Activated CD4-positive, CD25-positive, alpha-beta regulatory T cell treated with anti-CD3 and anti-CD28 coated beads, Interleukin-2, amount 50 U/mL, for 24 hours (primary cell): Measurements from ENCODE around the gene BEST2.

ENCODE experiments used
- ATAC-seq, 2 donors: fragments of 150-1000 bp; cut with Tn5 transposase; one replicate each; pipeline ENCODE4 v1.10.0; 2021; ENCODE audit warnings: mild to moderate bottlenecking in 1 of 2, moderate library complexity in 1 of 2

The BEST2 gene

DNA sequence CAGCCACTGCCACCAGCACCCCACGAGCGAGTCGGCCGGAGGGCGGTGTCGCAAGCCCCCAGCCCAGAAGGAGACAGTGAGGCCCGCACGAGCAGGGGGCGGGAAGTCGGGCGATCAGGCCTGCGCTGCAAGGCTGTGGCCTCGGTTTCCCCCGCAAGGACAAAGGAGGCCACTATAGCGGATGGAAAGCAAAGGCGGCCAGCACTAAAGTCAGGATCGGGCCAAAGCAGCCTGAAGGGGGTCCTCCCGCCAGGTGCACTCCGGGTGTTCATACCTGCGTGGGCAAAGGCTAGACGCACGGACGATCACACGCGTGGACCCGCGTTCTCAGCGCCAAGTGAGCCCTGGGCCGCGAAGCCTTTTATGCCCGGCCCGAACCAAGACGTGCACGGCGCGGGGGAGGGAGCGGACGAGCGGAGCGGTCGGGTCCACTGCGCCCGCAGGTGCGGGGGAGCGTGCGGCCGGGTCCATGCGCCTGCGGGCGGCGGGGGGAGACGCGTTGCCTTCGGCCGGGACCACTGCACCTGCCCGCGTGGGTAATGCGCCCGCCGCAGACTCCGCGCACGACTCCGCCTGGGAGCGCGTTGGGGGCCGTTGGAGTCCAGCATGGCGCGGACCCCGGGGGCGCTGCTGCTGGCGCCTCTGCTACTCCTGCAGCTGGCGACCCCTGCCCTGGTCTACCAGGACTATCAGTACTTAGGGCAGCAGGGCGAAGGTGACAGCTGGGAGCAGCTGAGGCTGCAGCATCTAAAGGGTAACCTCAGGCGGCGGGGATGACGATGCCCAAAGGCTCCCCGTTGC lies 50.1 kb downstream of the BEST2 start, which contains the start of the genes PRDX2 and THSD8:
PRDX2 (minus strand) TSS at position 335 of the 801 bp plus-strand sequence. CDS start 539 bp downstream, outside the sequence.
THSD8 (plus strand) TSS at position 604 of the 801 bp plus-strand sequence; CDS start at position 607, 3 bp downstream.
- peak; percentile 69 to 75 for ATAC-seq

DNA sequence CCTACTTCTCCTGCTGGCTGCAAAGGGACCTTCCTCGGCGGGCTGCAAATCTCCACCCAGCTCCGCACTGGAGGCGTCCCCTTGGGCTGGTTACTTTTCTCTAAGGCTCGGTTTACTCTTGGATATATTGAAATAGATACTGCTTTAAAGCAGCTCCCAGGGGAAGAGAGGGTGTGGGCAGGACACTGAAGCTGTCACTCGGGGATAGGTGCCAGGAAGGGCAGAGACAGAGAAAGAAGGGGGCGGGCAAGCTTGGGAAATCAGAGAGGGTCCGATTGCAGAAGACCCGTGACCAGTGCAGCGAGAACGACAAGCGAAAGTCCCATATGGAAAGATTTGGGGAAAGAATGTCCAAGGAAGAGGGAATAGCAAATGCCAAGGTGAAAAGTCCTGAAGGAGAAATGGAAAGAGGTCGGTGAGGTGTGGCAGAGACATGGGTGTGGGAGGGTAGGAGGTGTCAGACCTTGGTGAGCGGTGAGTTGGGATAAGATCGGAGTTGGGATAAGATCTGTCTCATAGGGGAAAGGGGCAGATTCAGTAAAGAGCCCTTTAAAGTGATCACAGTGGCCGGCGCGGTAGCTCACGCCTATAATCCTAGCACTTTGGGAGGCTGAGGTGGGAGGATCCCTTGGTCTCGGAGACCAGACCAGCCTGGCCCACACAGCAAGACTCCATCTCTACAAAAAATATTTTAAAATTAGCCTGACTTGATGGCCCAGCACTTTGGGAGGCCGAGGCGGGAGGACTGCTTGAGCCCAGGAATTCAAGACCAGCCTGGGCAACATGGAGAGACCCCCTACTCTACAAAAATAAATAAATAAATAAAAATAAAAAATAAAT lies 50.9 kb downstream of the BEST2 start:
- no peak for ATAC-seq

DNA sequence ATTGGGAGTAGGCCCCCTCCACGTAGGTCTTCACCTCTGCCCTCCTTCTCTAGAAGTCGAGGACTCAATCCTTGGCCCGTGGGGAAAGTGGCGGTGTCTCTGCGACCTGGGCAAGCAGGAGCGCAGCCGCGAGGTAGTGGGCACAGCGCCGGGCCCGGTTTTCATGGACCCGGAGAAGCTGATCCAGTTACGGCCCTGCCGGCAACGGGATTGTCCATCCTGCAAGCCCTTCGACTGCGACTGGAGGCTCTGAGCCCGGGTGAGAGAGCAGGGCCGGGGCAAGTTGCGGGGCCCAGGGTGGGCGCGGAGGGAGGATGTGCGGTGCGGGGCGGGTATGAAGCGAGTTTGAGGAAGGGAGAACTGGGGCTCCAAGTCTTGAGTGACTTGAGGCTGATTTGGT lies 52.5 kb downstream of the BEST2 start:
- ATAC-seq = no peak

DNA sequence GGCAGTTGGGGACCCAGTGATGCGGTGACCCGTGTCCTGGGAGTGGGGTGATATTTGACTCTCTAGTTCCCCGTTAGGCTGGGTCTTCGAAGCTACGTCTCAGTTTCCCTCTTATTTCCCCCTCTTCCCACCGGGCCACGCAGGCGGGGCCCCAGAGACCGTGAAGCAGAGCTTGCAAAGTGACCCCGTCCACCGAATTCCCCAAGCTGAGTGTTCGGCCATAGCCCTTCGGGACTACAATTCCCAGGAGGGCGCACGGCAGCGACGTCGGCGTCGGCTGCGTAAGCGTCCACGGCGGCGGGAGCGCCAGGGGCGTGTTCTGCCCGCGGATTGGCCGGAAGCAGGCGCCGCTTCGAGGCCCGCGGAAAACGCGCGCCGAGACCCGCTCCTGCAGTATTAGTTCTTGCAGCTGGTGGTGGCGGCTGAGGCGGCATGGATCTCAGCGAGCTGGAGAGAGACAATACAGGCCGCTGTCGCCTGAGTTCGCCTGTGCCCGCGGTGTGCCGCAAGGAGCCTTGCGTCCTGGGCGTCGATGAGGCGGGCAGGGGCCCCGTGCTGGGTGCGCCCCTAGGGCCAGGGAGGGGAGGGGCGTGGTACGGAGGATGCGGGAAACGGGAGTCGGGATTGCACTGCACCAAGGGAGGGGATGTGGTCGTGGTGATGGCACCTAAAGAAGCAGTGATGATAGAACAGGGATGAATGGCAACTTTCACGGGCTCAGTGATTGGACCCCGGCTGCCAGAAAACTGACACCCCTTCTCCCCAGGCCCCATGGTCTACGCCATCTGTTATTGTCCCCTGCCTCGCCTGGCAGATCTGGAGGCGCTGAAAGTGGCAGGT lies 54.9 kb downstream of the BEST2 start, which contains the start of gene RNASEH2A:
RNASEH2A (plus strand) TSS at position 343 of the 840 bp plus-strand sequence; CDS start at position 433, 90 bp downstream.
- ATAC-seq = peak; percentile 92 to 93
